Stimulated activated CD8-positive, alpha-beta memory T cell treated with anti-CD3 and anti-CD28 coated beads, Interleukin-12 subunit alpha, Interleukin-12 subunit beta, amount 100 ng/mL, for 24 hours (primary cell): ENCODE data around the gene IFT81.
A peak's percentile ranks its signal among the peaks of the same experiment; 100 is the strongest.
"Not testable (repeated sequence)": the region's sequence is repeated elsewhere in the genome, so short reads cannot be mapped to it uniquely, and the experiment has no call there.

Experiments
- DNase-seq: peaks from one replicate; pipeline ENCODE4 v3.0.0-alpha.2; 2020; ENCODE audit errors: extremely low read depth

The IFT81 gene

GRCh38 chr12:110203546-110203945, 79.4 kb downstream of the IFT81 start:
- DNase-seq: no peak

DNA sequence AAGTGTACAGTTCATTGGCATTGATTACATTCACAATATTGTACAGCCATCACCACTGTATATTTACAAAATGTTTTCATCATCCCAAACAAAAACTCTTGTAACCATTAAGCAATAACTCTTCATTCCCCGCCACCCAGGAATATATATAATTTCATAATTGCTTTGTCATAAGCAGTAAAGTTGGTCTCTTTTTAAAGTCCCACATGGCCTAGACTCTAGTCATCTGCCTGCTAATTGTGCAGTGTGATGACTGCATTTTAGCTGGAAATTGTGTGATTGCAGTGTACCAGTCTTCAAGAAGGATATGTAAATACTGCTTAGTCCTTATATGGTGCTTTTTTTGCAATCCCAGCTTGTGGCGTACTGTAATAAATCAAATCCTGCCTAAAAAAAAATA, 81.8 kb downstream of the IFT81 start:
- DNase-seq: no peak

- DNase-seq: not testable (repeated sequence)
Observed at GRCh38 chr12:110211639-110212536, 87.7 kb downstream of the IFT81 start.

DNA sequence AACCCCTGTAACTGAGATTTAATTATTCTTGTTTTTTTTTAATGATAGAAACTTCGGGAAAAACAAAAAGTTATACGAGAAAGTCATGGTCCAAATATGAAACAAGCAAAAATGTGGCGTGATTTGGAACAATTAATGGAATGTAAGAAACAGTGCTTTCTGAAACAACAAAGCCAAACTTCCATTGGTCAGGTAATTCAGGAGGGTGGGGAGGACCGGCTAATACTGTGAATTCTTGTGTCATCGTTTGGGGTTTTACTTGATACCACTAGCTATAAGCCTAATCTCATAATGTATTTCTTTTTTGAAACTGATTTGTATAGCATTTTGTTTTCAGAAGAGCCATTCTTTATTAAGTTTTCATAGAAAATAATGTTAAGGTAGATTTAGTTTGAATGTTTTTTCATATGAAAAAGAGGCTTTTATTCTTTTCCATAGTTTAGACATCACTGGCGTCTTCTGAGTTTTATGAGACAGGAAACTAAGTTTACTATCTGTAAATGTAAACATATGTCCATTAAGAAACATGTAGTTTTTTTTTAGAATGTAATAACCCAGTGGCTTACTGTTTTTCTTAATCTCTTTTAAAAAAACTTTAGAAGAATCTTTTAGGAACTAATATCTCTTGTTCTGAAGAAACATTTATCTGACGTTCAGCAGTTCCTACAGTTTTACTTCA, 94.0 kb downstream of the IFT81 start:
- DNase-seq: no peak

- DNase-seq: no peak
Observed at GRCh38 chr12:110222027-110222426, 97.9 kb downstream of the IFT81 start.

- no peak for DNase-seq
Observed at GRCh38 chr12:110222433-110222832, 98.3 kb downstream of the IFT81 start.

- DNase-seq: no peak
Observed at GRCh38 chr12:110223777-110224378, 99.7 kb downstream of the IFT81 start.

DNA sequence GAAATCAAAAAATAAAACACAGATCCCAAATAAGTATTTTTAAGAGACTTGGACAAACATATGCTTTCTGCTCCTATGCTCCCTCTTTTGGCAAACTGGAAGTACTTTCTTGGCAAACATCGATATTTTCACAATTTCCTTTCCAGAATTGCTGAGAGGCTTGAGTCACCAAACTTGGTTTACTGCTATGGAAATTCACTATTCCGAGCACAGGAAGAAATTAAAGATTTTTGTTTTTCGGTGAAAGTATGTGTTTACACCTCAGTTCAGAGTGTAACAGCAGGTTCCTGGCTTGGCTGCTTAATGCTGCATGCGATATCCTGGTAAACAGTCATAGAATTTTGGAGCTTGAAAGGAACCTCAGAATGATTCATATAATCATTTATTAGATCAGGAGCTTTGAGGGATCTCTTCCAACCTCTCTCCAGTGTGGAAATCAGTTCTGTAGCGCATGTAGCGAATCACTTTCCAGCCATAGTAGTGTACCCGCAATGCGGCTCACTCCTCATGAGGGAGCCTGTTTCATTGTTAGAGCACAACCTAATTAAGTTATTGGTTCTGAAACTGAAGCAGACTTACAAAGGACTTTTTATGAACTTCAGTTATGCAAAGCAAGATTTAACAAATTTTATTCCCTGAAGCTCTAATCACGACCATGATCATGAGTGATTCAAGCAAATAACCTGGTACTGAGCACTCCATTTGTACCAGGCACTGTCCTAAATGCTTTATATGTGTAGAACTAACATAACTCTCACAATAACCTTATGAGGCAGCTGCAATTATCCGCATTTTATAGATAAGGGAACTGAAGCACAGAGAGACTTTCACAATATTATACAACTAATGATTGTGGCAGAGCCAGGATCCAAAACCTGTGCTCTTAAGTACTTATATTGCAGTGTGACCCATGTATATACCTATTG, 100.5 kb downstream of the IFT81 start:
- DNase-seq: no peak

GRCh38 chr12:110227138-110227537, 103.0 kb downstream of the IFT81 start:
- no peak for DNase-seq

GRCh38 chr12:110228348-110228747, 104.2 kb downstream of the IFT81 start:
- not testable (repeated sequence) for DNase-seq

DNA sequence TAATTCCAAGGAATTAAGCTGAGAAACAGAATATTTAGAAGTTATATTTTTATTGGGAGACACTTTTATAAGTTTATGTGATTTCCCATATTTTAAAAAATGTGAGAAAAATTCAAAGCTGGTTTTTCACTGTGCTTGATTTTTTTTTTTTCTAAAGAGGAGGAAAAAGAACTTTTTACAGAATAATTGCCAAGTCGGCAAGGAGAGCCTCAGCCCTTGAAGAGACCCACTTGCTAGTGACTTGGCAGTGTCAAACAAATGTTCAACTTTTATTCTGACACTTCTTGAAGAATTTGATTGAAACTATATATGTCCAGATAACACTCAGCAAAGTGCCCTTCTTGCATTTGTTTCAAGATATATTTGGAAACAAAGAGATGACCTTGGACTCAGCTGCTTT, 104.6 kb downstream of the IFT81 start:
- no peak for DNase-seq

GRCh38 chr12:110229409-110229808, 105.3 kb downstream of the IFT81 start:
- no peak for DNase-seq

DNA sequence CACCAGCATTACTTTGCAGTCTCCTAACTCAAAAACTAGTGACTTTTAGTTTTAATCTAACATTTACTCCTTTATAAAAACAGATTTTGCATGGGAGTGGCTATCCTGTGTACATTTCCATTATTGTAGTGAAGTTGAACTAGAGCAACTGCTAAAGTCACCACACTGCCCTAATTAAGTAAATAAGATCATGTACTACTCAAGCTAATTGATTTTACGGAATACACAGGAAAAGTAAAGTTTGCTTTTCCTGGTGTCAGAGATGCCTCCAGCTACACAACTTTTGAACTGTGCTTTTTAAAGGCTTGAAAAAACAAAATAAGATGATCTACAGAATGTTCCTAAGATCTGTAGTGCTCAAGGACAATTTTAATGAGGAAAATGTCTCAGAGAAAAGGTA, 106.5 kb downstream of the IFT81 start:
- DNase-seq: no peak

DNA sequence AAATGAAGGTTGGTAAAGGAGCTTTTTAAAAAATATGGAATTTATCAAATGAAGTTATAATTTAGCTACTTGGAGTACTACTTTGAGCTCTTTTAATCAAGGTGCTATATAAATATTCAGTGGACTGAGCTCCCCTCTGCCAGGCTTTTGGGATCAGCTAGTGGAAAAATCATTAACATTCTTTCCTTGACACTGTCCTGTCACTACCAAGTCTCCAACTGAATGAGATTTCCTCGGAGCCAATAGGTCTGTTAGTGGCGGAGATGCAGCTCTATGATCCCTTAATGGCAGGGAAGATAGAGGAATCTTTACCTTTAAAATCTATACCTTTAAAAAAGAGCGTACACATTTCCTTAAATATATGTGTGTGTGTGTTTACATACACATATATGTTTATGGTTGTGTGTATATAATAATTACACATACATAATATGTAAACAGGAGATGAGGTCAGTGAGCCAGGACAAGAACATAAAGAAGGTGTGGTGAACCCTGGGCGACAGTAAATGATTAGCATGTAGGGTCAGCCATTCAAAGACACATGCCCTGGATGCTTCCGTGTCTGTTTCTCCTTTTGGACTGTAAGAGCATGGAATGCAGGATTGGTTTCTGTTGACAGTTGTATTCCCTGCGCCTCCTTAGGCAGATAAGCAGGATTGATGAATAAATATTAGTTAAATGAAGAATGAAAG, 109.2 kb downstream of the IFT81 start:
- no peak for DNase-seq

DNA sequence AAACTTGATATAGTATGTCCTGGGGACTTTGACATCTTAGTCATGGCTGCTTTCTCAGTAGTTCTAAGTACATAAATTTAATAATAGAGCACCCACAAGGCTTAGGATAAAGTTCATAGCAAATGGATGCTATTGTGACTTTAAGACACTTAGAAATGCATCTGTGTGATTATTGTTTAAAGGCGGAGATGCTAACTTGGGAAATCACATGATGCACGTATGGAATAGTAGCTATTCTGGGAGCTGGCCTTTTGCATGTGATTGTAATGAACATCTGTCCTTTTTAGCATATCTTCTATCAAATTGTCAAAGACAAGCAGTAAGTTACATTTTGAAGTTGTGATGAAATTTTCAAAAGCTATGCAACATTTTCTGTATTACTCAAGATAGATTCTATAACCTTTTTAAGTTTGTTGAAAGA, 110.2 kb downstream of the IFT81 start:
- DNase-seq: no peak

DNA sequence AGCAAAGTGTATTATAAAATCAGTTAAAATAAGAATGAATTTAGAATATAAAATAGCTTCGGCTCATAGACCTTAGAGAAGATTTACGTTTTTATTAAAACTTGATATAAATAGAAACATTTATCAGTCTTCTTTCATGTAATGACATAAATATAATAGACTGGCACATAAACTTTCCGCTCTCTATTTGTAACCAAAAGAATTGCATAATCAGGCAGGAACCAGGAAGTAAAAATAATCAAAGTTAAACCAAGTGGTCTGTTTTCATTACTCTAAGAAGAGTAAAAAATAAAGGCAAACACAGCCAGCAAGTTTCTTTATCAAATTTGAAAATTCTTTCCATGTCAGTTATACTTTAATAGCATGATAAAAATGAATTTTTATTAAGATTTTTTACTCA, 110.6 kb downstream of the IFT81 start:
- DNase-seq: no peak

- no peak for DNase-seq
Observed at GRCh38 chr12:110235383-110235782, 111.2 kb downstream of the IFT81 start.

DNA sequence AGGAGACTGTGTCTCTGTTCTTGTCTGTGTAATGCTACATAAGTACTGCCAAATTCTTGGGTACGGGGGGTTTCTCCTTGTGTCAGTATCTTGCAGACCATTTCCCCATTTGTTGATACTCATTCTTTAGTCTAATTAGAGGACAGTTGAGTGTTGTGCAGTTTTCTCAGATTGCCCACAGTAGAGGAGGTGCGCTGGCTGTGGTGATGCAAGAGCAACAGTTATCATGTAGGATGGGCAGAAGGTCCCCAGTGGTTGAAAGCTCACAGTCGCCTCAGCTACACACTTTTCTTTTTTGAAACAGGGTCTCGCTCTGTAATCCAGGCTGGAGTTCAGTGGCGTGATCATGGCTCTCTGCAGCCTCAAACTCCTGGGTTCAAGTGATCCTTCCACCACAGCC, 119.1 kb downstream of the IFT81 start:
- no peak for DNase-seq

GRCh38 chr12:110244372-110244771, 120.2 kb downstream of the IFT81 start:
- no peak for DNase-seq

DNA sequence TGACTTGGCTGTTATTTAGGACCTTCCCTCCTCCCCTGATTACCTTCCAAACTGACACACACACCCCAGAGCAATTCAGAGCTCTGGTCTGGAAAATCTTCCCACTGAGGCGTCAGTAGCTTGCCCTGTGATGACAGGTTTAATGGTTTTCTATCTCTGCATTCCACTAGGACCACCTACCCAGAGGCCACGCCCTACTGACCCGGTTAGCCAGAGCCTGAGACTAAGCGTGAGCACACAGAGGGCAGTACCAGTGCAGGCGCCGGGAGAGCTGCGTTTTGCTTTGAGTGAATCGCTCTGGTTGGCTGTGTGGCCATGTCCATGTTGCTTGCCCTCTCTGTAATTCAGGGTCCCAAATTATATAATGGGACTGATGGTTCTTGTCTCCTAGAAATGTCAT, 120.7 kb downstream of the IFT81 start:
- DNase-seq: no peak

DNA sequence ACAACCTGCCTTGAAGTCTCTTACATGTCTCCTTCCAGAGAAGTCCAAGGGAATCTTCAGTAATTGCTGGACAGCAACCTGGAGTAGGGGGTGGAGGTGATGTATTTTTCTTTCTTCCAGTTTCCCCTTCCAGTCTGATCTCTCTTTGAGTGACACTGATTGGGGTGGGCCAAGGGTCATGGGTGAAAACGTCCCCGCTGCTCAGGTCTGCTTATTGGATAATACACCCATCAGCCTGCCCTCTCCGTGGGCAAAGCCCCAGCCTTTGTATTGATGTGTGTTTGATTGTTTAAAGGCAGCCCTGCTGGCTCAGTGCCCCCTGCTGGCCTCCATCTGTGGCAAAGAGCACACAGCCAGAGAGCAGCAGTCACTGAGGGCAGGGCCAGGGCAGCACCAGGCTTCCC, 121.2 kb downstream of the IFT81 start:
- peak; percentile 1 for DNase-seq
